A549 (cell line): ENCODE measurements around the gene CBLC.

Source experiments
- CBX8 ChIP-seq: fragments of 200-600 bp; sonication (generic); IDR thresholded peaks from 2 replicates; pipeline ENCODE4 v1.6.1; 2016
- CTCF ChIP-seq: fragments of >200 bp; sonication (Bioruptor Twin); formaldehyde crosslinking; IDR thresholded peaks from 3 replicates; pipeline ENCODE4 v1.5.1; 2016
- ELK1 ChIP-seq: fragments of 150-350 bp; IDR thresholded peaks from 2 replicates; pipeline ENCODE4 v1.6.1; 2014; ENCODE audit warnings: low read depth, mild to moderate bottlenecking, low read length
- FOSB ChIP-seq: fragments of 250-450 bp; sonication (Bioruptor Pico); IDR thresholded peaks from 2 replicates; pipeline ENCODE4 v1.5.0; 2020; ENCODE audit warnings: mild to moderate bottlenecking, moderate library complexity
- KDM1A ChIP-seq: fragments of 200-600 bp; sonication (generic); IDR thresholded peaks from 2 replicates; pipeline ENCODE4 v1.6.1; 2016; ENCODE audit warnings: low read depth, mild to moderate bottlenecking
- KDM5A ChIP-seq: fragments of 200-600 bp; sonication (generic); IDR thresholded peaks from 2 replicates; pipeline ENCODE4 v1.6.1; 2016; ENCODE audit warnings: antibody characterized with exemption, mild to moderate bottlenecking
- MAZ ChIP-seq: fragments of 150-350 bp; IDR thresholded peaks from 2 replicates; pipeline ENCODE4 v1.6.1; 2014; ENCODE audit warnings: antibody characterized with exemption, low read depth, low read length, borderline replicate concordance
- POLR2A ChIP-seq: IDR thresholded peaks from 2 replicates; pipeline ENCODE4 v1.6.1; 2012; ENCODE audit warnings: mild to moderate bottlenecking, low read length
- RAD21 ChIP-seq, 2 experiments: fragments of >200 bp in 1 of 2; sonication (Bioruptor Twin) in 1 of 2; formaldehyde crosslinking in 1 of 2; IDR thresholded peaks in 1 of 2; conservative IDR thresholded peaks in 1 of 2; 2 replicates in 1 of 2; 3 replicates in 1 of 2; pipeline ENCODE4 v1.6.1; 2012 to 2018; ENCODE audit warnings: inconsistent platforms in 1 of 2
- RARB ChIP-seq: fragments of 250-450 bp; sonication (Bioruptor Pico); IDR thresholded peaks from 2 replicates; pipeline ENCODE4 v1.8.0; 2021; ENCODE audit warnings: mild to moderate bottlenecking, moderate library complexity
- REST ChIP-seq: fragments of 200-600 bp; sonication (generic); IDR thresholded peaks from 2 replicates; pipeline ENCODE4 v1.6.1; 2016; ENCODE audit warnings: antibody characterized with exemption, mild to moderate bottlenecking, moderate library complexity
- RNF2 ChIP-seq: fragments of 200-600 bp; sonication (generic); IDR thresholded peaks from 2 replicates; pipeline ENCODE4 v1.6.1; 2016; ENCODE audit warnings: low read depth, mild to moderate bottlenecking, antibody characterized with exemption, moderate library complexity, borderline replicate concordance
- SREBF2 ChIP-seq: fragments of 450-650 bp; IDR thresholded peaks from 2 replicates; pipeline ENCODE4 v1.6.1; 2014; ENCODE audit warnings: mild to moderate bottlenecking, moderate library complexity
- USF2 ChIP-seq: fragments of 450-650 bp; IDR thresholded peaks from 2 replicates; pipeline ENCODE4 v1.6.1; 2014; ENCODE audit warnings: antibody characterized with exemption

- TF ChIP-seq CTCF (no peak), RARB (CRISPR knock-in tag) (no peak), POLR2A (no peak), REST (no peak), MAZ (no peak), USF2 (no peak), KDM5A (no peak), SREBF2 (no peak), FOSB (CRISPR knock-in tag) (no peak), RNF2 (no peak), ELK1 (no peak), RAD21 (conservative IDR thresholded peaks at IDR 0.05 in 1 of 2, IDR thresholded peaks at IDR 0.05 in 1 of 2) (no peak), KDM1A (no peak), CBX8 (no peak)
Measured at GRCh38 chr19:44785993-44786392, 8.3 kb downstream of the CBLC start.
